Liver (tissue), 3 donors: Measurements from ENCODE around the gene UBAP2.

Source experiments
- EGR1 ChIP-seq, 2 donors: IDR thresholded peaks; 2 replicates each; pipeline ENCODE4 v1.6.1; 2016 to 2018; ENCODE audit warnings: antibody characterized with exemption in 2 of 2, low read depth in 2 of 2
- GABPA ChIP-seq, 2 donors: IDR thresholded peaks in 1 of 2; conservative IDR thresholded peaks in 1 of 2; 2 replicates each; pipeline ENCODE4 v1.6.1; 2016; ENCODE audit warnings: antibody characterized with exemption in 2 of 2, mild to moderate bottlenecking in 1 of 2, moderate library complexity in 1 of 2
- JUND ChIP-seq, 2 donors: IDR thresholded peaks; 2 replicates each; pipeline ENCODE4 v1.6.1; 2016; ENCODE audit warnings: antibody characterized with exemption in 2 of 2
- NR2F2 ChIP-seq: IDR thresholded peaks from 2 replicates; pipeline ENCODE4 v1.6.1; 2016; ENCODE audit warnings: antibody characterized with exemption
- RAD21 ChIP-seq, 2 donors: IDR thresholded peaks; 2 replicates each; pipeline ENCODE4 v1.6.1; 2016; ENCODE audit warnings: antibody characterized with exemption in 2 of 2, mild to moderate bottlenecking in 2 of 2
- SP1 ChIP-seq: IDR thresholded peaks from 2 replicates; pipeline ENCODE4 v1.6.1; 2018; ENCODE audit warnings: antibody characterized with exemption, mild to moderate bottlenecking
- TAF1 ChIP-seq: conservative IDR thresholded peaks from 2 replicates; pipeline ENCODE4 v1.6.1; 2016; ENCODE audit warnings: antibody characterized with exemption, mild to moderate bottlenecking
- YY1 ChIP-seq: IDR thresholded peaks from 2 replicates; pipeline ENCODE4 v1.6.1; 2016; ENCODE audit warnings: antibody characterized with exemption, mild to moderate bottlenecking
- TF ChIP-seq, protein P1 (sequence below): fragments of 150-350 bp; IDR thresholded peaks from 2 replicates; pipeline ENCODE4 v1.5.1; 2017; ENCODE audit warnings: improper control_type of control experiment, low read depth, low read length; ENCODE audit not compliant: missing input control
- TF ChIP-seq, protein P2 (sequence below): IDR thresholded peaks from 2 replicates; pipeline ENCODE4 v1.6.1; 2016; ENCODE audit warnings: antibody characterized with exemption, mild to moderate bottlenecking
- TF ChIP-seq, protein P3 (sequence below): IDR thresholded peaks from 2 replicates; pipeline ENCODE4 v1.6.1; 2016; ENCODE audit warnings: antibody characterized with exemption
- TF ChIP-seq, protein P4 (sequence below): IDR thresholded peaks from 2 replicates; pipeline ENCODE4 v1.6.1; 2016; ENCODE audit warnings: antibody characterized with exemption
- donor health status: healthy.
- donor health status: healthy.

DNA sequence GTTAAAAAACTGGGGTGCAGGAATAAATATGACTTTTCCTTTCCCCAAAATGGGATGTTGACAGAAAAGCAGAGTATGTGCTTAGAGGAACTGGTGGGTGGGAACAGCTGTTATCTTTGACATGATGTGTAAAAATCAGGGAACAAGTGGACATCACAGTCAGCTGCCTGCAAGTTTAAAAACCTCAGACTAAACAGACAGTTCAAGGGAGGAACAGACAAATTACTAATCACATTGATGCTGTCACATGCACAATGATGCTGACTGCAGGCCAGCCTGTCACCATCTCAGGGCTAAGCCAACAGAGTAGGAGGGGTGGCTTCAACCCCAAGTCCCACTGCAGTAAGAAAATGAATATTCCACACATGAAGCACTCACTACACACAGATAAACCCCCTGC is 38.2 kb upstream of the UBAP2 start:
- no peak for TF ChIP-seq TAF1
- TF ChIP-seq, protein P1, sequence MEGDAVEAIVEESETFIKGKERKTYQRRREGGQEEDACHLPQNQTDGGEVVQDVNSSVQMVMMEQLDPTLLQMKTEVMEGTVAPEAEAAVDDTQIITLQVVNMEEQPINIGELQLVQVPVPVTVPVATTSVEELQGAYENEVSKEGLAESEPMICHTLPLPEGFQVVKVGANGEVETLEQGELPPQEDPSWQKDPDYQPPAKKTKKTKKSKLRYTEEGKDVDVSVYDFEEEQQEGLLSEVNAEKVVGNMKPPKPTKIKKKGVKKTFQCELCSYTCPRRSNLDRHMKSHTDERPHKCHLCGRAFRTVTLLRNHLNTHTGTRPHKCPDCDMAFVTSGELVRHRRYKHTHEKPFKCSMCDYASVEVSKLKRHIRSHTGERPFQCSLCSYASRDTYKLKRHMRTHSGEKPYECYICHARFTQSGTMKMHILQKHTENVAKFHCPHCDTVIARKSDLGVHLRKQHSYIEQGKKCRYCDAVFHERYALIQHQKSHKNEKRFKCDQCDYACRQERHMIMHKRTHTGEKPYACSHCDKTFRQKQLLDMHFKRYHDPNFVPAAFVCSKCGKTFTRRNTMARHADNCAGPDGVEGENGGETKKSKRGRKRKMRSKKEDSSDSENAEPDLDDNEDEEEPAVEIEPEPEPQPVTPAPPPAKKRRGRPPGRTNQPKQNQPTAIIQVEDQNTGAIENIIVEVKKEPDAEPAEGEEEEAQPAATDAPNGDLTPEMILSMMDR = no peak
- no peak for TF ChIP-seq SP1
- no peak for TF ChIP-seq YY1
- TF ChIP-seq, protein P2, sequence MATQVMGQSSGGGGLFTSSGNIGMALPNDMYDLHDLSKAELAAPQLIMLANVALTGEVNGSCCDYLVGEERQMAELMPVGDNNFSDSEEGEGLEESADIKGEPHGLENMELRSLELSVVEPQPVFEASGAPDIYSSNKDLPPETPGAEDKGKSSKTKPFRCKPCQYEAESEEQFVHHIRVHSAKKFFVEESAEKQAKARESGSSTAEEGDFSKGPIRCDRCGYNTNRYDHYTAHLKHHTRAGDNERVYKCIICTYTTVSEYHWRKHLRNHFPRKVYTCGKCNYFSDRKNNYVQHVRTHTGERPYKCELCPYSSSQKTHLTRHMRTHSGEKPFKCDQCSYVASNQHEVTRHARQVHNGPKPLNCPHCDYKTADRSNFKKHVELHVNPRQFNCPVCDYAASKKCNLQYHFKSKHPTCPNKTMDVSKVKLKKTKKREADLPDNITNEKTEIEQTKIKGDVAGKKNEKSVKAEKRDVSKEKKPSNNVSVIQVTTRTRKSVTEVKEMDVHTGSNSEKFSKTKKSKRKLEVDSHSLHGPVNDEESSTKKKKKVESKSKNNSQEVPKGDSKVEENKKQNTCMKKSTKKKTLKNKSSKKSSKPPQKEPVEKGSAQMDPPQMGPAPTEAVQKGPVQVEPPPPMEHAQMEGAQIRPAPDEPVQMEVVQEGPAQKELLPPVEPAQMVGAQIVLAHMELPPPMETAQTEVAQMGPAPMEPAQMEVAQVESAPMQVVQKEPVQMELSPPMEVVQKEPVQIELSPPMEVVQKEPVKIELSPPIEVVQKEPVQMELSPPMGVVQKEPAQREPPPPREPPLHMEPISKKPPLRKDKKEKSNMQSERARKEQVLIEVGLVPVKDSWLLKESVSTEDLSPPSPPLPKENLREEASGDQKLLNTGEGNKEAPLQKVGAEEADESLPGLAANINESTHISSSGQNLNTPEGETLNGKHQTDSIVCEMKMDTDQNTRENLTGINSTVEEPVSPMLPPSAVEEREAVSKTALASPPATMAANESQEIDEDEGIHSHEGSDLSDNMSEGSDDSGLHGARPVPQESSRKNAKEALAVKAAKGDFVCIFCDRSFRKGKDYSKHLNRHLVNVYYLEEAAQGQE = no peak
- no peak for TF ChIP-seq GABPA (IDR thresholded peaks at IDR 0.05 in 1 of 2, conservative IDR thresholded peaks at IDR 0.05 in 1 of 2)
- TF ChIP-seq, protein P3, sequence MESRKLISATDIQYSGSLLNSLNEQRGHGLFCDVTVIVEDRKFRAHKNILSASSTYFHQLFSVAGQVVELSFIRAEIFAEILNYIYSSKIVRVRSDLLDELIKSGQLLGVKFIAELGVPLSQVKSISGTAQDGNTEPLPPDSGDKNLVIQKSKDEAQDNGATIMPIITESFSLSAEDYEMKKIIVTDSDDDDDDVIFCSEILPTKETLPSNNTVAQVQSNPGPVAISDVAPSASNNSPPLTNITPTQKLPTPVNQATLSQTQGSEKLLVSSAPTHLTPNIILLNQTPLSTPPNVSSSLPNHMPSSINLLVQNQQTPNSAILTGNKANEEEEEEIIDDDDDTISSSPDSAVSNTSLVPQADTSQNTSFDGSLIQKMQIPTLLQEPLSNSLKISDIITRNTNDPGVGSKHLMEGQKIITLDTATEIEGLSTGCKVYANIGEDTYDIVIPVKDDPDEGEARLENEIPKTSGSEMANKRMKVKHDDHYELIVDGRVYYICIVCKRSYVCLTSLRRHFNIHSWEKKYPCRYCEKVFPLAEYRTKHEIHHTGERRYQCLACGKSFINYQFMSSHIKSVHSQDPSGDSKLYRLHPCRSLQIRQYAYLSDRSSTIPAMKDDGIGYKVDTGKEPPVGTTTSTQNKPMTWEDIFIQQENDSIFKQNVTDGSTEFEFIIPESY = no peak
- TF ChIP-seq, protein P4, sequence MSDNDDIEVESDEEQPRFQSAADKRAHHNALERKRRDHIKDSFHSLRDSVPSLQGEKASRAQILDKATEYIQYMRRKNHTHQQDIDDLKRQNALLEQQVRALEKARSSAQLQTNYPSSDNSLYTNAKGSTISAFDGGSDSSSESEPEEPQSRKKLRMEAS = no peak
- TF ChIP-seq JUND (IDR thresholded peaks at IDR 0.05) = no peak
- TF ChIP-seq RAD21 (IDR thresholded peaks at IDR 0.05) = no peak
- TF ChIP-seq NR2F2 = no peak
- TF ChIP-seq EGR1 (IDR thresholded peaks at IDR 0.05; ENCODE audit: low read depth in 2 of 2) = no peak
